DOHH2 (cell line): Measurements from ENCODE around the gene CCL21.

Experiments used
- CTCF ChIP-seq: fragments of 200-600 bp; sonication (generic); IDR thresholded peaks from one replicate; pipeline ENCODE4 v1.5.1; 2014; ENCODE audit warnings: antibody characterized with exemption, mild to moderate bottlenecking, low read depth, low read length; ENCODE audit not compliant: poor library complexity, severe bottlenecking
- EZH2phosphoT487 ChIP-seq: fragments of 200-600 bp; sonication (generic); IDR thresholded peaks from 2 replicates; pipeline ENCODE4 v1.6.1; 2017; ENCODE audit warnings: borderline replicate concordance, mild to moderate bottlenecking, antibody characterized with exemption, low read length, moderate library complexity, mixed read lengths

DNA sequence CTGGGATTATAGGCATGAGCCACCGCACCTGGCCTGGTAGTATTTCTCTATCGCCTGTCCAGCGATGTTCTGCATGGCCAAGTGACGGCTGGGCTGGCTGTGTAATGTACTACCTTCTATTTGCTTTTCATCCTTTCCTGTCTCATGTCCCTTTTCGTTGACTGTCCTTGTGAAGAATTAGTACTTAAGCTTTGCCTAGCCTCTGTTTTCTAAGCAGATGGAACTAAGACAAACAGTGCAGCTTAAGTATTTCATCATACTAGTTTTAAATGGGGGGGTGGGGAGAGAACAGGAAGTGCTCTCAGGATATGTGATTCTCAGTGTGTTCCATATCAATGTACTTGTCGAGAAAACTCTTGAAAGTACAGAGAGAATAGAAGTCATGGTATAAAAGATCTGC lies 31.7 kb upstream of the CCL21 start:
- TF ChIP-seq CTCF = no peak
- no peak for TF ChIP-seq EZH2phosphoT487
